Choroid plexus epithelial cell (primary cell): ENCODE measurements around the gene MATCAP1.

ENCODE experiments used
- DNase-seq: peaks from one replicate; pipeline ENCODE4 v3.0.0-alpha.2; 2010; ENCODE audit warnings: low read depth
- H3K4me3 ChIP-seq: 2 replicates; pipeline ENCODE4 v1.5.1; 2011; ENCODE audit warnings: low read depth, mild to moderate bottlenecking, control low read depth, low read length, moderate library complexity
- CTCF ChIP-seq: conservative IDR thresholded peaks from 2 replicates; pipeline ENCODE4 v1.5.1; 2011; ENCODE audit warnings: low read depth, mild to moderate bottlenecking, control low read depth, inconsistent platforms, low read length, moderate library complexity

MATCAP1 gene

GRCh38 chr16:67154578-67155294, 29.0 kb downstream of the MATCAP1 start:
- H3K4me3 ChIP-seq: peak overlapping the region; percentile 28
- no peak for TF ChIP-seq CTCF
- DNase-seq: no peak

- no peak for DNase-seq
- peak overlapping the region; percentile 79 for H3K4me3 ChIP-seq
- TF ChIP-seq CTCF: no peak
Observed at GRCh38 chr16:67151431-67152097, 32.2 kb downstream of the MATCAP1 start.

GRCh38 chr16:67150833-67151396, 32.8 kb downstream of the MATCAP1 start, which contains the start of gene B3GNT9:
Gene B3GNT9, minus strand, starts transcription at chr16:67150998. Its CDS starts 513 bp downstream, at chr16:67150485.
- DNase-seq: peak; percentile 79
- peak within 1 kb of the TSS; percentile 79 for H3K4me3 ChIP-seq
- TF ChIP-seq CTCF: no peak

- H3K4me3 ChIP-seq: peak overlapping the region; percentile 79
- no peak for TF ChIP-seq CTCF
- peak; percentile 84 for DNase-seq
Observed at GRCh38 chr16:67150047-67150832, 33.5 kb downstream of the MATCAP1 start.

- peak overlapping the region; percentile 79 for H3K4me3 ChIP-seq
- no peak for DNase-seq
- no peak for TF ChIP-seq CTCF
Observed at GRCh38 chr16:67149276-67150046, 34.3 kb downstream of the MATCAP1 start.

GRCh38 chr16:67148656-67149275, 35.0 kb downstream of the MATCAP1 start:
- no peak for TF ChIP-seq CTCF
- DNase-seq: no peak
- no peak overlapping the region for H3K4me3 ChIP-seq
